B cell (primary cell): Measurements from ENCODE around the gene ZNF181. TPM values are rescaled to one million over a fixed set of nuclear protein-coding genes. Genes with fewer than 3 reads are reported as not detected.

Source experiments
- ATAC-seq: fragments of 200-7000 bp; cut with Tn5 transposase; one replicate; pipeline ENCODE4 v1.10.0; 2021; ENCODE audit warnings: low read depth, mild to moderate bottlenecking, moderate number of reproducible peaks, moderate library complexity
- CTCF ChIA-PET: fragments of 350-600 bp; sonication (Branson Sonifier 250); formaldehyde crosslinking; loops from one replicate; lab custom pipeline; 2021; ENCODE audit warnings: antibody characterized with exemption, inconsistent platforms; lab: Charles Lee
- POLR2A ChIA-PET: fragments of 350-600 bp; sonication (Branson Sonifier 250); formaldehyde crosslinking; loops from one replicate; lab custom pipeline; 2021; ENCODE audit warnings: antibody characterized with exemption; lab: Charles Lee
- DNase-seq: peaks from one replicate; pipeline ENCODE4 v3.0.0; 2013
- H2AFZ ChIP-seq: 2 replicates; pipeline ENCODE4 v1.6.1; 2012; ENCODE audit warnings: mild to moderate bottlenecking, low read depth, low read length; ENCODE audit not compliant: insufficient read depth, poor library complexity, severe bottlenecking
- H3K27ac ChIP-seq, 2 donors: 1 replicate in 1 of 2; 2 replicates in 1 of 2; pipeline ENCODE4 v1.5.1; 2012 to 2013; ENCODE audit warnings: low read length in 2 of 2, mild to moderate bottlenecking in 2 of 2, moderate library complexity in 1 of 2
- H3K27me3 ChIP-seq, 4 experiments: fragments of 200-600 bp in 1 of 4; sonication (generic) in 1 of 4; replicated peaks in 1 of 4; 1 replicate in 2 of 4; 2 replicates in 2 of 4; pipeline versions ENCODE4 v1.6.1 to v1.7.0; 2013 to 2016; ENCODE audit warnings: low read length in 3 of 4, mild to moderate bottlenecking in 2 of 4, mixed read lengths in 1 of 4, moderate library complexity in 1 of 4; ENCODE audit not compliant: insufficient read depth in 4 of 4, control insufficient read depth in 3 of 4; ENCODE audit errors: control extremely low read depth in 1 of 4
- H3K36me3 ChIP-seq, 2 experiments: replicated peaks in 1 of 2; 1 replicate in 1 of 2; 2 replicates in 1 of 2; pipeline versions ENCODE4 v1.6.1 to v1.7.1; 2013; ENCODE audit warnings: low read length in 1 of 2; ENCODE audit not compliant: insufficient read depth in 2 of 2, control insufficient read depth in 1 of 2; ENCODE audit errors: control extremely low read depth in 1 of 2, extremely low read depth in 1 of 2
- H3K4me1 ChIP-seq, 2 donors: fragments of 200-600 bp in 1 of 2; sonication (generic) in 1 of 2; 1 replicate in 1 of 2; 2 replicates in 1 of 2; pipeline versions ENCODE4 v1.5.1 to v1.6.1; 2013 to 2017; ENCODE audit warnings: low read length in 2 of 2; ENCODE audit not compliant: control insufficient read depth in 2 of 2, insufficient read depth in 2 of 2
- H3K4me2 ChIP-seq: replicated peaks from 2 replicates; pipeline ENCODE3; 2012; ENCODE audit warnings: mild to moderate bottlenecking, low read depth, low read length; ENCODE audit not compliant: poor library complexity, severe bottlenecking
- H3K4me3 ChIP-seq, 5 experiments: fragments of 200-600 bp in 1 of 5; sonication (generic) in 1 of 5; 1 replicate in 3 of 5; 2 replicates in 2 of 5; pipeline versions ENCODE4 v1.5.1 to v1.7.0; 2011 to 2016; ENCODE audit warnings: low read length in 4 of 5, mild to moderate bottlenecking in 4 of 5, low read depth in 2 of 5, control low read depth in 1 of 5, moderate library complexity in 1 of 5; ENCODE audit not compliant: insufficient read depth in 1 of 5; ENCODE audit errors: control extremely low read depth in 1 of 5, extremely low read depth in 1 of 5
- H3K79me2 ChIP-seq: fragments of 200-600 bp; sonication (generic); one replicate; pipeline ENCODE4 v1.6.0; 2016; ENCODE audit warnings: low read length; ENCODE audit not compliant: control insufficient read depth, insufficient read depth
- H3K9ac ChIP-seq: fragments of 200-600 bp; sonication (generic); 2 replicates; pipeline ENCODE4 v1.6.1; 2017; ENCODE audit warnings: mild to moderate bottlenecking, low read length, moderate library complexity
- H3K9me3 ChIP-seq, 3 donors: one replicate each; pipeline versions ENCODE4 v1.6.1 to v1.7.1; 2013; ENCODE audit warnings: low read length in 2 of 3; ENCODE audit not compliant: control insufficient read depth in 2 of 3, insufficient read depth in 1 of 3; ENCODE audit errors: control extremely low read depth in 1 of 3
- H4K20me1 ChIP-seq: 2 replicates; pipeline ENCODE4 v1.6.0; 2012; ENCODE audit warnings: mild to moderate bottlenecking, low read length; ENCODE audit not compliant: insufficient read depth, control insufficient read depth, poor library complexity, severe bottlenecking
- H3K27ac Mint-ChIP-seq: one replicate; pipeline ENCODE4 v1.8.0; 2021; ENCODE audit warnings: mixed read lengths
- H3K27me3 Mint-ChIP-seq: one replicate; pipeline ENCODE4 v1.8.0; 2021; ENCODE audit warnings: mixed read lengths
- H3K4me1 Mint-ChIP-seq: one replicate; pipeline ENCODE4 v1.8.0; 2021; ENCODE audit warnings: mixed read lengths
- H3K4me3 Mint-ChIP-seq: one replicate; pipeline ENCODE4 v1.8.0; 2021; ENCODE audit warnings: mixed read lengths
- H3K9me3 Mint-ChIP-seq: one replicate; pipeline ENCODE4 v1.8.0; 2022; ENCODE audit warnings: mixed read lengths; ENCODE audit not compliant: insufficient read depth
- EZH2 ChIP-seq: IDR thresholded peaks from 2 replicates; pipeline ENCODE4 v1.6.1; 2012; ENCODE audit warnings: borderline replicate concordance, low read depth, mild to moderate bottlenecking, moderate library complexity, low read length; ENCODE audit not compliant: insufficient read depth, poor library complexity, severe bottlenecking
- WGBS: methylation state at CpG from one replicate; pipeline ENCODE4 v1.1.5; 2013; ENCODE audit warnings: missing lambda C conversion rate; ENCODE audit not compliant: insufficient coverage; 5-methylcytosine and 5-hydroxymethylcytosine counted together
- intact Hi-C: fragments of 100-400 bp; cut with micrococcal nuclease; formaldehyde crosslinking; loops from one replicate; pipeline ENCODE4 v1.10.0; 2022
- polyA plus RNA-seq: library from polyadenylated mRNA; depleted of rRNA; stranded (reverse); fragments of >200 nt; gene quantifications from 2 replicates; pipeline ENCODE4 v1.2.3, GENCODE V29; 2012
- total RNA-seq, 2 donors: library from RNA; stranded (reverse); fragments of 120-200 nt in 1 of 2; gene quantifications; 1 replicate in 1 of 2; 2 replicates in 1 of 2; pipeline versions ENCODE4 v1.2.3 to v1.2.4, GENCODE V29; 2013 to 2022
- TF ChIP-seq, protein P1 (sequence below): fragments of 200-600 bp; IDR thresholded peaks from one replicate; pipeline ENCODE4 v1.8.0; 2022; ENCODE audit warnings: antibody characterized with exemption, mild to moderate bottlenecking

Gene ZNF181
- total and polyA plus RNA-seq, 2 donors (not counting 1 experiment from before 2014, with no cell fraction given): 11.7 to 13.8 TPM

DNA sequence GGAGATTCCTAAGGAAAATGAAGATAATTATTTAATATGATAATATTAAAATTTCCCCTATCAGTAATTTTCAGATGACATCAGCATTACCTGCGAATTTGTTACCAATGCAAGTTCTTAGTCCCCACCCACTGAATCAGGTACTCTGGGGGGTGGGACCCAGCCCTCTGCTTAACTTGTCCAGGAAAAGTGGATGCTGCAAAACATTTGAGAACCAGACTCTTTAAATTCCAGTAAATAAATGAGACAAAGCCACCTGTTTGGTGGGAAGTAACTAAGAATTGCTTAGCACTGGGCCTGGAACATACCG lies 39.5 kb downstream of the ZNF181 start:
- Histone ChIP-seq H3K36me3 (no peaks in the 10 kb centered on the region), H3K4me1 (peaks cover 8 to 9% of the 10 kb centered on the region in 2 donors), H2AFZ (peak overlapping the region; percentile 92), H3K27me3 (peaks cover 0 to 9% (median 2%) of the 10 kb centered on the region in 4 experiments), H3K4me3 (peak overlapping the region in 4 of 5 experiments; percentile 69 to 79 (median 72)), H4K20me1 (no peaks in the 10 kb centered on the region), H3K9ac (no peak overlapping the region), H3K9me3 (peaks cover 0 to 6% (median 1%) of the 10 kb centered on the region in 3 donors), H3K4me2 (peak overlapping the region; percentile 91), H3K79me2 (no peaks in the 10 kb centered on the region), H3K27ac (no peak overlapping the region)
- no peak for ATAC-seq
- Mint-ChIP-seq H3K9me3 (no peaks in the 10 kb centered on the region), H3K27ac (no peak overlapping the region), H3K4me1 (peaks cover 19% of the 10 kb centered on the region), H3K27me3 (peaks cover 25% of the 10 kb centered on the region), H3K4me3 (peak overlapping the region; percentile 98)
- DNase-seq: no peak
- intact Hi-C loops: loop anchor here (1.0 kb wide), 2 partner anchors 40 to 153 kb away; partner anchors contain the start of gene ZNF30
- no CpG with 5 or more reads among the region's 2 CpGs for WGBS
- ChIA-PET POLR2A (no interaction called here), CTCF (no interaction called here)
- TF ChIP-seq, protein P1, sequence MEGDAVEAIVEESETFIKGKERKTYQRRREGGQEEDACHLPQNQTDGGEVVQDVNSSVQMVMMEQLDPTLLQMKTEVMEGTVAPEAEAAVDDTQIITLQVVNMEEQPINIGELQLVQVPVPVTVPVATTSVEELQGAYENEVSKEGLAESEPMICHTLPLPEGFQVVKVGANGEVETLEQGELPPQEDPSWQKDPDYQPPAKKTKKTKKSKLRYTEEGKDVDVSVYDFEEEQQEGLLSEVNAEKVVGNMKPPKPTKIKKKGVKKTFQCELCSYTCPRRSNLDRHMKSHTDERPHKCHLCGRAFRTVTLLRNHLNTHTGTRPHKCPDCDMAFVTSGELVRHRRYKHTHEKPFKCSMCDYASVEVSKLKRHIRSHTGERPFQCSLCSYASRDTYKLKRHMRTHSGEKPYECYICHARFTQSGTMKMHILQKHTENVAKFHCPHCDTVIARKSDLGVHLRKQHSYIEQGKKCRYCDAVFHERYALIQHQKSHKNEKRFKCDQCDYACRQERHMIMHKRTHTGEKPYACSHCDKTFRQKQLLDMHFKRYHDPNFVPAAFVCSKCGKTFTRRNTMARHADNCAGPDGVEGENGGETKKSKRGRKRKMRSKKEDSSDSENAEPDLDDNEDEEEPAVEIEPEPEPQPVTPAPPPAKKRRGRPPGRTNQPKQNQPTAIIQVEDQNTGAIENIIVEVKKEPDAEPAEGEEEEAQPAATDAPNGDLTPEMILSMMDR: no peak
- no peak for TF ChIP-seq EZH2

DNA sequence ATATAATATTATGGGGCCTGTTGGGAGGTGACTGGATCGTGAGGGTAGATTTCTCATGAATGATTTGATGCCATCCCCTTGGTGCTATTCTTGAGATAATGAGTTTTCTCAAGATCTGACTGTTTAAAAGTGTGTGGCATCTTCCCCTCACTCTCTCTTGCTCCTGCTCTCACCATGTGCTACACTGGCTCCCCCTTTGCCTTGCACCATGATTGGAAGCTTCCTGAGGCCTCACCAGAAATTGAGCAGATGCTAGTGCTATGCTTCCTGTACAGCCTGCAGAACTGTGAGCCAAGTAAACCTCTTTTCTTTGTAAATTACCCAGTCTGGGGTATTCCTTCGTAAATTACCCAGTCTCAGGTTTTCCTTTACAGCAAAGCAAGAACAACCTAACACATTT lies 40.8 kb downstream of the ZNF181 start:
- Histone ChIP-seq H3K27ac (no peak overlapping the region), H4K20me1 (no peaks in the 10 kb centered on the region), H3K4me1 (peaks cover 8 to 9% of the 10 kb centered on the region in 2 donors), H3K9me3 (peaks cover 3 to 6% (median 3%) of the 10 kb centered on the region in 3 donors), H3K27me3 (peaks cover 0 to 17% (median 3%) of the 10 kb centered on the region in 4 experiments), H3K36me3 (no peaks in the 10 kb centered on the region), H3K9ac (no peak overlapping the region), H3K79me2 (no peaks in the 10 kb centered on the region), H3K4me3 (no peak overlapping the region), H2AFZ (no peak overlapping the region), H3K4me2 (no peak overlapping the region)
- Mint-ChIP-seq H3K27ac (no peak overlapping the region), H3K9me3 (no peaks in the 10 kb centered on the region), H3K4me1 (peaks cover 19% of the 10 kb centered on the region), H3K27me3 (peaks cover 25% of the 10 kb centered on the region), H3K4me3 (no peak overlapping the region)
- intact Hi-C loops: no loop called here
- ChIA-PET CTCF (no interaction called here), POLR2A (no interaction called here)
- DNase-seq: no peak
- TF ChIP-seq EZH2: no peak
- TF ChIP-seq, protein P1: no peak
- no peak for ATAC-seq
- WGBS: no CpG with 5 or more reads among the region's 2 CpGs
